CD4-positive, alpha-beta T cell (primary cell): Measurements from ENCODE around the gene SLCO2B1. TPM values are rescaled to one million over a fixed set of nuclear protein-coding genes. Genes with fewer than 3 reads are reported as not detected.
A peak's percentile ranks its signal among the peaks of the same experiment; 100 is the strongest.

Experiments used
- ATAC-seq: fragments of 200-7000 bp; cut with Tn5 transposase; one replicate; pipeline ENCODE4 v1.10.0; 2022; ENCODE audit warnings: mild to moderate bottlenecking; ENCODE audit not compliant: poor library complexity
- CTCF ChIA-PET: fragments of 350-600 bp; sonication (Branson Sonifier 250); formaldehyde crosslinking; loops from one replicate; lab custom pipeline; 2021; ENCODE audit warnings: antibody characterized with exemption, inconsistent platforms; lab: Charles Lee
- POLR2A ChIA-PET: fragments of 350-600 bp; sonication (Branson Sonifier 250); formaldehyde crosslinking; loops from one replicate; lab custom pipeline; 2021; ENCODE audit warnings: antibody characterized with exemption, inconsistent platforms; lab: Charles Lee
- DNase-seq, 14 experiments: peaks; one replicate each; pipeline ENCODE4 v3.0.0-alpha.2; 2013 to 2020; ENCODE audit warnings: mixed read lengths in 2 of 14
- H3K27ac ChIP-seq, 2 donors: one replicate each; pipeline versions ENCODE4 v1.5.1 to v1.7.0; 2013; ENCODE audit warnings: low read length in 2 of 2, low read depth in 1 of 2, mild to moderate bottlenecking in 1 of 2
- H3K27me3 ChIP-seq, 2 experiments: 1 replicate in 1 of 2; 2 replicates in 1 of 2; pipeline versions ENCODE4 v1.6.1 to v1.7.0; 2013; ENCODE audit warnings: low read length in 2 of 2, control low read depth in 1 of 2, mild to moderate bottlenecking in 1 of 2, moderate library complexity in 1 of 2; ENCODE audit not compliant: insufficient read depth in 2 of 2, control insufficient read depth in 1 of 2
- H3K36me3 ChIP-seq: one replicate; pipeline ENCODE4 v1.6.1; 2013; ENCODE audit warnings: low read length, control low read depth; ENCODE audit not compliant: insufficient read depth
- H3K4me1 ChIP-seq: one replicate; pipeline ENCODE4 v1.6.1; 2013; ENCODE audit warnings: low read length, control low read depth; ENCODE audit not compliant: insufficient read depth
- H3K4me3 ChIP-seq: one replicate; pipeline ENCODE4 v1.5.1; 2013; ENCODE audit warnings: mild to moderate bottlenecking, low read length, moderate library complexity
- H3K9me3 ChIP-seq, 2 experiments: 1 replicate in 1 of 2; 2 replicates in 1 of 2; pipeline versions ENCODE4 v1.6.1 to v1.7.0; 2013; ENCODE audit warnings: low read length in 2 of 2, mild to moderate bottlenecking in 2 of 2, control low read depth in 1 of 2, moderate library complexity in 1 of 2; ENCODE audit not compliant: control insufficient read depth in 1 of 2, insufficient read depth in 1 of 2
- H3K27ac Mint-ChIP-seq: one replicate; pipeline ENCODE4 v1.8.0; 2020; ENCODE audit warnings: mixed read lengths
- H3K27me3 Mint-ChIP-seq: one replicate; pipeline ENCODE4 v1.8.0; 2021; ENCODE audit warnings: mixed read lengths
- H3K36me3 Mint-ChIP-seq: one replicate; pipeline ENCODE4 v1.8.0; 2021; ENCODE audit warnings: low read depth, mixed read lengths
- H3K4me1 Mint-ChIP-seq: one replicate; pipeline ENCODE4 v1.8.0; 2021; ENCODE audit warnings: low read depth, mixed read lengths
- H3K4me3 Mint-ChIP-seq: one replicate; pipeline ENCODE4 v1.8.0; 2020; ENCODE audit warnings: mild to moderate bottlenecking, mixed read lengths
- H3K9me3 Mint-ChIP-seq: one replicate; pipeline ENCODE4 v1.8.0; 2020; ENCODE audit warnings: mixed read lengths
- intact Hi-C, 2 experiments: fragments of 100-400 bp; cut with DNase I in 1 of 2; cut with micrococcal nuclease in 1 of 2; formaldehyde crosslinking; loops; one replicate each; pipeline versions ENCODE4 v1.15.1 to v1.9.0; 2023 to 2025; cut with DNase I, micrococcal nuclease
- total RNA-seq, 174 experiments: library from RNA in 2 of 174; stranded (reverse) in 2 of 174; gene quantifications; one replicate each; pipeline ENCODE4 v1.2.3 and lab custom pipeline; 2021 to 2026
- TF ChIP-seq, protein P1 (sequence below): fragments of 200-600 bp; IDR thresholded peaks from one replicate; pipeline ENCODE4 v1.8.0; 2022; ENCODE audit warnings: antibody characterized with exemption, mild to moderate bottlenecking

The SLCO2B1 gene
- total RNA-seq, 2 experiments from 2014 or later = not detected

- Histone ChIP-seq H3K27me3 (peaks cover 19 to 22% of the 10 kb centered on the region in 2 experiments), H3K27ac (no peak overlapping the region), H3K4me1 (peaks cover 9% of the 10 kb centered on the region), H3K36me3 (no peaks in the 10 kb centered on the region), H3K4me3 (no peak overlapping the region), H3K9me3 (no peaks in the 10 kb centered on the region)
- TF ChIP-seq, protein P1, sequence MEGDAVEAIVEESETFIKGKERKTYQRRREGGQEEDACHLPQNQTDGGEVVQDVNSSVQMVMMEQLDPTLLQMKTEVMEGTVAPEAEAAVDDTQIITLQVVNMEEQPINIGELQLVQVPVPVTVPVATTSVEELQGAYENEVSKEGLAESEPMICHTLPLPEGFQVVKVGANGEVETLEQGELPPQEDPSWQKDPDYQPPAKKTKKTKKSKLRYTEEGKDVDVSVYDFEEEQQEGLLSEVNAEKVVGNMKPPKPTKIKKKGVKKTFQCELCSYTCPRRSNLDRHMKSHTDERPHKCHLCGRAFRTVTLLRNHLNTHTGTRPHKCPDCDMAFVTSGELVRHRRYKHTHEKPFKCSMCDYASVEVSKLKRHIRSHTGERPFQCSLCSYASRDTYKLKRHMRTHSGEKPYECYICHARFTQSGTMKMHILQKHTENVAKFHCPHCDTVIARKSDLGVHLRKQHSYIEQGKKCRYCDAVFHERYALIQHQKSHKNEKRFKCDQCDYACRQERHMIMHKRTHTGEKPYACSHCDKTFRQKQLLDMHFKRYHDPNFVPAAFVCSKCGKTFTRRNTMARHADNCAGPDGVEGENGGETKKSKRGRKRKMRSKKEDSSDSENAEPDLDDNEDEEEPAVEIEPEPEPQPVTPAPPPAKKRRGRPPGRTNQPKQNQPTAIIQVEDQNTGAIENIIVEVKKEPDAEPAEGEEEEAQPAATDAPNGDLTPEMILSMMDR = no peak
- Mint-ChIP-seq H3K4me1 (no peaks in the 10 kb centered on the region), H3K27ac (no peak overlapping the region), H3K4me3 (no peak overlapping the region), H3K36me3 (no peaks in the 10 kb centered on the region), H3K27me3 (peaks cover 65% of the 10 kb centered on the region), H3K9me3 (no peaks in the 10 kb centered on the region)
- POLR2A ChIA-PET = no interaction called here
- CTCF ChIA-PET = no interaction called here
- no peak for ATAC-seq
- intact Hi-C loops = no loop called here
- DNase-seq = no peak
Measured at GRCh38 chr11:75236062-75236461, 85.2 kb downstream of the SLCO2B1 start.

DNA sequence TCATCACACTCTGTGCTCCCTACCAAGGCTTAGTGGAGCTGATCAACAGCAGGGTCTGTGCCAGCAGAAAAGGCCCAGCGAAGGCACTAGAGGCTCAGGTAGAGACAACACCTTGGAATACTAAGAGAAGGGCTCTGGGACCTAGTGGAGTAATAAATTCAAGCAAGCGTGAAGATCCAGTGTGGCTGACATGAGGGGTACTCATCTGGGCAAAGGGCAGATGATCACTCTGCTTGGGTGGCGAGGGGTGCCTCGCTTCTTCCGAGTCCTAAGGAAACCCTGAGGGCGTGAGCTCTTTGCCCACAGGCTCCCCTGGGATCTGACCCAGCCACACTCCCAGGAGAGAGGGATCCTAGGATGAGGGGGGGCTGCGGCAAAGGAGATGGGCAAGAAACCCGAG lies 86.1 kb downstream of the SLCO2B1 start:
- Mint-ChIP-seq H3K4me1 (no peaks in the 10 kb centered on the region), H3K9me3 (no peaks in the 10 kb centered on the region), H3K36me3 (no peaks in the 10 kb centered on the region), H3K27me3 (peaks cover 64% of the 10 kb centered on the region), H3K27ac (no peak overlapping the region), H3K4me3 (no peak overlapping the region)
- no peak for DNase-seq
- TF ChIP-seq, protein P1 = no peak
- ChIA-PET CTCF (interaction anchor here (1.2 kb wide), 1 partner anchor 11 kb away, joined by 4 read pairs; no protein-coding TSS in a partner anchor), POLR2A (no interaction called here)
- Histone ChIP-seq H3K27me3 (peaks cover 19 to 22% of the 10 kb centered on the region in 2 experiments), H3K27ac (no peak overlapping the region), H3K9me3 (no peaks in the 10 kb centered on the region), H3K4me3 (no peak overlapping the region), H3K36me3 (no peaks in the 10 kb centered on the region), H3K4me1 (peaks cover 10% of the 10 kb centered on the region)
- no peak for ATAC-seq
- intact Hi-C loops = no loop called here

GRCh38 chr11:75238595-75239440 lies 87.9 kb downstream of the SLCO2B1 start:
- ChIA-PET POLR2A (interaction anchor here (0.9 kb wide), 1 partner anchor 95 kb away, joined by 4 read pairs; no protein-coding TSS in a partner anchor), CTCF (interaction anchor here (0.8 to 3.6 kb wide), 3 partner anchors 10 to 97 kb away, joined by 3 to 60 read pairs (median 4); no protein-coding TSS in a partner anchor)
- no peaks in the 10 kb centered on the region for H3K36me3 ChIP-seq
- peaks cover 33% of the 10 kb centered on the region in 2 experiments for H3K27me3 ChIP-seq
- intact Hi-C loops = no loop called here
- no peak overlapping the region for H3K27ac ChIP-seq
- no peak for DNase-seq
- Mint-ChIP-seq H3K9me3 (no peaks in the 10 kb centered on the region), H3K27me3 (peaks cover 67% of the 10 kb centered on the region), H3K36me3 (no peaks in the 10 kb centered on the region), H3K4me3 (peak overlapping the region; percentile 67), H3K4me1 (peaks cover 5% of the 10 kb centered on the region), H3K27ac (no peak overlapping the region)
- peaks cover 0 to 3% of the 10 kb centered on the region in 2 experiments for H3K9me3 ChIP-seq
- no peak overlapping the region for H3K4me3 ChIP-seq
- peaks cover 15% of the 10 kb centered on the region for H3K4me1 ChIP-seq
- TF ChIP-seq, protein P1 = no peak
- no peak for ATAC-seq
